ACC112 (cell line): ENCODE measurements around the gene KMT2E.

Experiments
- H2AFZ ChIP-seq: fragments of 200-600 bp; sonication (generic); one replicate; pipeline ENCODE4 v1.6.0; 2017; ENCODE audit warnings: antibody characterized with exemption, low read length; ENCODE audit not compliant: unreplicated experiment
- H3K27ac ChIP-seq: fragments of 200-600 bp; sonication (generic); 2 replicates; pipeline ENCODE4 v1.5.1; 2014; ENCODE audit warnings: low read depth, mild to moderate bottlenecking, antibody characterized with exemption, low read length, moderate library complexity
- H3K27me3 ChIP-seq: fragments of 200-600 bp; sonication (generic); 2 replicates; pipeline ENCODE4 v1.6.1; 2014; ENCODE audit warnings: mild to moderate bottlenecking, antibody characterized with exemption, low read length, moderate library complexity, mixed read lengths; ENCODE audit not compliant: insufficient read depth
- H3K36me3 ChIP-seq: fragments of 200-600 bp; sonication (generic); 2 replicates; pipeline ENCODE4 v1.6.1; 2016; ENCODE audit warnings: mild to moderate bottlenecking, antibody characterized with exemption, low read length, moderate library complexity, mixed read lengths; ENCODE audit not compliant: insufficient read depth
- H3K4me1 ChIP-seq: fragments of 200-600 bp; sonication (generic); one replicate; pipeline ENCODE4 v1.6.1; 2016; ENCODE audit warnings: low read length, mixed read lengths; ENCODE audit not compliant: insufficient read depth, unreplicated experiment, control insufficient read depth
- H3K4me3 ChIP-seq: fragments of 200-600 bp; sonication (generic); 2 replicates; pipeline ENCODE4 v1.5.1; 2014; ENCODE audit warnings: mild to moderate bottlenecking, low read depth, low read length
- H3K79me2 ChIP-seq: fragments of 200-600 bp; sonication (generic); one replicate; pipeline ENCODE4 v1.6.0; 2016; ENCODE audit warnings: low read length; ENCODE audit not compliant: control insufficient read depth, unreplicated experiment, insufficient read depth

The KMT2E gene

DNA sequence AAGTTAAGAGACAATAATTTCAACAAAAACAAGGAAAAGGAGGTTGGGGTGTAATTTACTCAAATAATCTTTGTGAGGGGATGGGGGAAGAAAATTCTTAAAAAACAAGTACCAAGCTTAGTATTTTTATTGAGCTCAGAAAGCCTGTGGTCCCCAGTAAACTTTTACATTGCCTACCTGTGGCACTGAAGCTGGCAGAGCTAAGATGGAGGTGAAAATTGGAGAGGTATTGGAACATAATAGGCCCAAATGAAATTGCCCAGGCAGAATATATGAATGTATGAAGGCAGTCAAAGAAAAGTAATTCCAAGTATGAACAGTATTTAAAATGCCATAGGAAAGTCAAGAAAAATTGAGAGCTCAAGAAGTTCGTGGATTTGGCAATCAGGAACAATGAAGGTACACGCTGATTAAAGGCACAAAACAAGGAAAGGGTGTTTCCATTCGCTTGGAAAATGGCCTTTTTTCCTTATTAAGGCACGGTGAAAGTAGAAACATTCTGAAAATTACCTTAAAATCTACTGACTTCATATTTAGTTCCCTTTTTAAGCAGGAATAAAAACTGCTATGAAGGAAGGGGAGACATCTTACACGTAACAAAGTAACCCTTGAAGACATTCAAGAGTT lies 3.4 kb upstream of the KMT2E start:
- peaks cover 10% of the 10 kb centered on the region; the same call in 1 of the 2 replicates for H3K36me3 ChIP-seq
- peak overlapping the region; percentile 99 for H3K27ac ChIP-seq
- peak overlapping the region; percentile 82 for H3K4me3 ChIP-seq
- peaks cover 88% of the 10 kb centered on the region for H3K79me2 ChIP-seq
- H3K4me1 ChIP-seq: peaks cover 27% of the 10 kb centered on the region
- no peak overlapping the region for H2AFZ ChIP-seq
- no peaks in the 10 kb centered on the region for H3K27me3 ChIP-seq

DNA sequence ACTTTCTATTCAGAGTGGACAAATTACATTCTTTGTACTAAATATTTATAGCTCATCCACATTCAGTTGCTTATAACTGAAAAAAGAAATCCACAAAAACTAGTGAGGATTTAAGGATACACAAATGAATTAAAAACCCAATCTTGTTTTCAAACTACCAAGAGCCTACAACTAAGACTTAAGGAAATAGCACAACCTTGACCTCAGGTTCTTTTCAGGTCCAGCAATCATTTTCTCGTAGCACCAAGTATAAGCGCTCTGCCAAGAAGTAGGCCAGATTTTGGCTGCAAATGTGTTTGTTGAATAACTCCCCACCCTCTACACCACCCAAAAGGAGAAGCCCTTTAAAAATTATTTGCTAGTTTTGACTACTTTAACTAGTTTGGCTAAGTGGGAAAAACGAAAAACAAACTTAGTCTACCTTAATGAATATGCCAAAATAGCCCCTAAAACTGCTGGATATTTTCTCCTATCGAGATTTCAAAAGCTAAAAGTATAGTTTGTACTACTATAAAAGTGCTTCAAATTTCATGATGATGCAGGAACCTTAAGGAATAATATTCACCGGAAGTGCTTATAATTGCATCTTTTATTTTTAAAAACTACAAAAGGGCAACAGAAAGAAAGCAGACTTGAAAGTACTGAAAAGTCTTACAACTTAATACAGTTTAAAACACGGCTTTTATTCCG lies 2.7 kb upstream of the KMT2E start:
- H3K27ac ChIP-seq: peak overlapping the region; percentile 99
- H3K4me3 ChIP-seq: peak overlapping the region; percentile 82
- H3K79me2 ChIP-seq: peaks cover 88% of the 10 kb centered on the region
- H2AFZ ChIP-seq: no peak overlapping the region
- peaks cover 25% of the 10 kb centered on the region for H3K4me1 ChIP-seq
- H3K27me3 ChIP-seq: no peaks in the 10 kb centered on the region
- H3K36me3 ChIP-seq: peaks cover 9% of the 10 kb centered on the region; the same call in 1 of the 2 replicates

DNA sequence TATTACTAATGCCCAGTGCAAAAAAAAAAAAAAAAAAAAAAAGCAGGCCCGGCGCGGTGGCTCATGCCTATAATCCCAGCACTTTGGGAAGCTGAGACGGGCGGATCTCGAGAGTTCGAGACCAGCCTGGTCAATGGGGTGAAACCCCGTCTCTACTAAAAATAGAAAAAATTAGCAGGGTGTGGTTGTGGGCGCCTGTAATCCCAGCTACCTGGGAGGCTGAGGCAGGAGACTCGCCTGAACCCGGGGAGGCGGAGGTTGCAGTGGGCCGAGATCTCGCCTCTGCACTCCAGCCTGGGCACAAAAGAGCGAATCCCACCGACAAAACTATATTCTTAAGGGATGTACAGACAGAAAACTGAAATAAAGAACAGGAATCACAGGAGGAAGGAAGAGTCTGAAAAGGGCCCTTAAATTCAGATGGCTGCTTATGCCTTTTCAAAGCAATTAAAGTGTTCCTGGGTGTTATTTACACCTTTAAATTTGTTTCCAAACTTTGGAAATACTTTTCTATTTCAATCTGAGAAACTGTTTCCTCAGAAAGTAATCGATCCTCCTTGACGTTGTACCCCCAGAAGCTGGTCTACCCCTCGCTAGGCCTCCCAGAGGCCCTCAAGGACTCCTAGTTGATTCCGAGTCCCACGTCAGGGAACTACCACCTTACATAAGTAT lies 2.0 kb upstream of the KMT2E start:
- H3K4me3 ChIP-seq: peak overlapping the region; percentile 82
- no peaks in the 10 kb centered on the region for H3K27me3 ChIP-seq
- peaks cover 88% of the 10 kb centered on the region for H3K79me2 ChIP-seq
- H3K36me3 ChIP-seq: peaks cover 8% of the 10 kb centered on the region; the same call in 1 of the 2 replicates
- H3K27ac ChIP-seq: peak overlapping the region; percentile 99
- peaks cover 20% of the 10 kb centered on the region for H3K4me1 ChIP-seq
- H2AFZ ChIP-seq: no peak overlapping the region

- Histone ChIP-seq H3K4me1 (peaks cover 13% of the 10 kb centered on the region), H3K79me2 (peaks cover 88% of the 10 kb centered on the region), H3K36me3 (peaks cover 8% of the 10 kb centered on the region; the same call in 1 of the 2 replicates), H3K27me3 (no peaks in the 10 kb centered on the region), H2AFZ (no peak overlapping the region), H3K27ac (peak overlapping the region; percentile 99), H3K4me3 (peak overlapping the region; percentile 82)
Measured at GRCh38 chr7:105012503-105013220, 1.3 kb upstream of the KMT2E start.

DNA sequence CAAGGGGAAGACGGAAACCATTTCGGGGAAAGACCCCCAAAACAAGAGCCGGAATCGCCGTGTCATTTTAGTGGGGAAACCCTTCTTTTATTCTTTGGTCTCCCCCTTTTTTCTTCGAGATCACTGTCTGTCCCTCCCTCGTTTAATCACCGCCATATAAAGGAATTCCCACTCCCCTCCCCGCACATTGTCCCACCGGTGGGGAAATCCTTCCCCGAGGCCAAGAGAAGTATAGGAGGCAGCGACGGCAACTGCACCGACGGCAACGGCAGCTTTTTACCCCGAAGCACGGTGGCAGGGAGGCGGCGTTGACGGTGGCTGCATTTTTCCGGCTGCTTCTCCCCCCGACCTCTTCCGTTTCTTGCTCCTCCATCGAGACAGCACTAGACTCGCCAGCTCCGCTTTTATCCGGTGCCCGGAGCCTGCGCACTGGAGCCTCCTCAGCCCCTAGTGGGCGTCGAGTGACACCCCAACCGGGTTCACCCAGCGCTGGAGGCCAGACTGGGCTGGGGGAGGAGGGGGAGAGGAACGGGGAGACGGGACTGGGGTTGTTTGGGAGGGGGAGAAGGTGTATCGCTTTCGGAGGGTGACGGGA lies 687 bp upstream of the KMT2E start:
- Histone ChIP-seq H2AFZ (peak overlapping the region; percentile 3), H3K4me3 (peak overlapping the region; percentile 82), H3K4me1 (peaks cover 8% of the 10 kb centered on the region), H3K27me3 (no peaks in the 10 kb centered on the region), H3K79me2 (peaks cover 88% of the 10 kb centered on the region), H3K27ac (peak overlapping the region; percentile 99), H3K36me3 (peaks cover 8% of the 10 kb centered on the region; the same call in 1 of the 2 replicates)

GRCh38 chr7:105014693-105015389 lies 836 bp downstream of the KMT2E start:
- peak overlapping the region; percentile 38 for H2AFZ ChIP-seq
- no peaks in the 10 kb centered on the region for H3K27me3 ChIP-seq
- H3K4me3 ChIP-seq: peak overlapping the region; percentile 82
- peaks cover 4% of the 10 kb centered on the region for H3K4me1 ChIP-seq
- peak overlapping the region; percentile 99 for H3K27ac ChIP-seq
- peaks cover 88% of the 10 kb centered on the region for H3K79me2 ChIP-seq
- H3K36me3 ChIP-seq: peaks cover 8% of the 10 kb centered on the region; the same call in 1 of the 2 replicates

- peaks cover 87% of the 10 kb centered on the region for H3K79me2 ChIP-seq
- H3K4me3 ChIP-seq: peak overlapping the region; percentile 82
- peaks cover 4% of the 10 kb centered on the region for H3K4me1 ChIP-seq
- H3K27ac ChIP-seq: peak overlapping the region; percentile 99
- H2AFZ ChIP-seq: peak overlapping the region; percentile 38
- no peaks in the 10 kb centered on the region for H3K27me3 ChIP-seq
- peaks cover 2% of the 10 kb centered on the region; the same call in 1 of the 2 replicates for H3K36me3 ChIP-seq
Measured at GRCh38 chr7:105015390-105015965, 1.5 kb downstream of the KMT2E start.

DNA sequence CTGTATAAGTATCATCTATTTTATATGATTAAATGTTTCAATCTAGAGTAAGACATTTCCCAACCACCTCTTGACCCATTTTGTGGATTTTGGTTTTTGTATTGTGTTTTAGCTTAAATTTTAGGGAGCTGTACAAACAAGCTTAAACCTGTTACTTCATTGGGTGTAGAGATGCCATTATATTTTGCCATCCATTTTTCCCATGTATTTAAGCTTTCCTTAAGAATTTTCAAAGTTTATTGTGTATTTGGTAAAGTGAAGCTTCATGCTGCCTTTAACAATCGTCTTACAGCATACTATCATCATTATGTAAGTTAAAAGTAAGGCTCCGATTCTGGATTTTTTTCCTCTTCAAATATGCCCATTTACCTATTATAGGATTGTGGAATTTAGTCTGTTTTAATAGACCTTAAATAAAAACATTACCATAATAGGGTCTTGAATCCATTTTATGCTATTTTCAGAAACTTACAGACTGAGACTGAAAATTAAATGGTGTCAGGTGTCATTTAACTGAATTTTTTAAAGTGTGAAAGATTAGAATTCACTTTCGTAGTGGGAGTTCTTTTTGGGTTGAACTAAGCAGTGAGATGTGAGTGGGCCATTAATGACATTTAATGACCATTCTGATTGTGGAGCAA lies 2.2 kb downstream of the KMT2E start:
- H3K27ac ChIP-seq: peak overlapping the region; percentile 99
- no peaks in the 10 kb centered on the region for H3K27me3 ChIP-seq
- H3K4me1 ChIP-seq: peaks cover 9% of the 10 kb centered on the region
- H3K36me3 ChIP-seq: no peaks in the 10 kb centered on the region; the same call in 1 of the 2 replicates
- H2AFZ ChIP-seq: no peak overlapping the region
- H3K4me3 ChIP-seq: peak overlapping the region; percentile 82
- peaks cover 87% of the 10 kb centered on the region for H3K79me2 ChIP-seq
